ENCODE data around the gene CFAP53.

- TF ChIP-seq CTCF (IDR thresholded peaks at IDR 0.05; ENCODE audit: poor library complexity, severe bottlenecking) (peak; percentile 84), POLR2AphosphoS5 (IDR thresholded peaks at IDR 0.05) (no peak)
These were observed 62.3 kb downstream of the CFAP53 start for GRCh38 chr18:50203801-50204604.
